Neutrophil (primary cell): ENCODE data around the gene ARSD.
"Not testable (repeated sequence)": the region's sequence is repeated elsewhere in the genome, so short reads cannot be mapped to it uniquely, and the experiment has no call there.

Experiments
- H3K27ac ChIP-seq: fragments of 200-600 bp; sonication (generic); 2 replicates; pipeline ENCODE4 v1.5.1; 2016; ENCODE audit warnings: mild to moderate bottlenecking, moderate library complexity
- H3K27me3 ChIP-seq: fragments of 200-600 bp; sonication (generic); 2 replicates; pipeline ENCODE4 v1.6.0; 2016; ENCODE audit warnings: mild to moderate bottlenecking
- H3K36me3 ChIP-seq: fragments of 200-600 bp; sonication (generic); 2 replicates; pipeline ENCODE4 v1.5.1; 2017
- H3K4me1 ChIP-seq, 2 experiments: fragments of 200-600 bp in 1 of 2; sonication (generic) in 1 of 2; 1 replicate in 1 of 2; 2 replicates in 1 of 2; pipeline versions ENCODE4 v1.5.1 to v1.6.1; 2013 to 2016; ENCODE audit warnings: low read depth in 1 of 2, low read length in 1 of 2, mild to moderate bottlenecking in 1 of 2, moderate library complexity in 1 of 2; ENCODE audit not compliant: control insufficient read depth in 1 of 2, insufficient read depth in 1 of 2
- H3K4me3 ChIP-seq, 2 experiments: fragments of 200-600 bp in 1 of 2; sonication (generic) in 1 of 2; 1 replicate in 1 of 2; 2 replicates in 1 of 2; pipeline ENCODE4 v1.5.1; 2013 to 2016; ENCODE audit warnings: low read depth in 1 of 2, low read length in 1 of 2, mild to moderate bottlenecking in 1 of 2, moderate library complexity in 1 of 2
- H3K9me3 ChIP-seq: fragments of 200-600 bp; sonication (generic); 2 replicates; pipeline ENCODE4 v1.5.1; 2016
- CTCF ChIP-seq: fragments of 200-600 bp; sonication (generic); IDR thresholded peaks from 2 replicates; pipeline ENCODE4 v1.5.1; 2016; ENCODE audit warnings: antibody characterized with exemption

The ARSD gene

DNA sequence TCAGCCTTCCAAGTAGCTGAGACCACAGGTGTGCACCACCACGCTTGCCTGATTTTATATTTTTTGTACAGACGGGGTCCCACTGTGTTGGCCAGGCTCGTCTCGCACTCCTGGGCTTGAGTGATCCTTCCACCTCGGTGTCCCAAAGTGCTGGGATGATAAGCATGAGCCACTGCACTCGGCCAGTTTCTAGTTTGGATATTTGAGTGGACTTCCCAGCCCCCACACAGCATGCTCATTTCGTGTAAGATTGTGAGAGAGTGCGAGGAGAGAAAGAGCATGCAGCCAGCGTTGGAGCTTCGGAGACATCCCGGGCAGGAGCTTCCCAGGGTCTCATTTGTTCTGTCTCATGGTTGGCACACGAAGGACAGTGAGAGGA, 31.8 kb downstream of the ARSD start:
- Histone ChIP-seq H3K27ac (peak overlapping the region; percentile 49), H3K36me3 (no peaks in the 10 kb centered on the region), H3K9me3 (no peaks in the 10 kb centered on the region), H3K27me3 (no peaks in the 10 kb centered on the region), H3K4me3 (no peak overlapping the region), H3K4me1 (peaks cover 24% of the 10 kb centered on the region in 2 experiments)
- TF ChIP-seq CTCF, result no peak

- peaks cover 24 to 25% of the 10 kb centered on the region in 2 experiments for H3K4me1 ChIP-seq
- no peak overlapping the region for H3K4me3 ChIP-seq
- no peaks in the 10 kb centered on the region for H3K36me3 ChIP-seq
- no peak overlapping the region for H3K27ac ChIP-seq
- TF ChIP-seq CTCF, result no peak
- H3K27me3 ChIP-seq, result no peaks in the 10 kb centered on the region
- no peaks in the 10 kb centered on the region for H3K9me3 ChIP-seq
Measured at GRCh38 chrX:2894885-2895292, 34.2 kb downstream of the ARSD start.

GRCh38 chrX:2892816-2893215, 36.3 kb downstream of the ARSD start:
- Histone ChIP-seq H3K9me3 (no peaks in the 10 kb centered on the region), H3K4me3 (no peak overlapping the region), H3K4me1 (peaks cover 21 to 34% of the 10 kb centered on the region in 2 experiments), H3K27ac (no peak overlapping the region), H3K27me3 (no peaks in the 10 kb centered on the region), H3K36me3 (no peaks in the 10 kb centered on the region)
- TF ChIP-seq CTCF, result no peak

DNA sequence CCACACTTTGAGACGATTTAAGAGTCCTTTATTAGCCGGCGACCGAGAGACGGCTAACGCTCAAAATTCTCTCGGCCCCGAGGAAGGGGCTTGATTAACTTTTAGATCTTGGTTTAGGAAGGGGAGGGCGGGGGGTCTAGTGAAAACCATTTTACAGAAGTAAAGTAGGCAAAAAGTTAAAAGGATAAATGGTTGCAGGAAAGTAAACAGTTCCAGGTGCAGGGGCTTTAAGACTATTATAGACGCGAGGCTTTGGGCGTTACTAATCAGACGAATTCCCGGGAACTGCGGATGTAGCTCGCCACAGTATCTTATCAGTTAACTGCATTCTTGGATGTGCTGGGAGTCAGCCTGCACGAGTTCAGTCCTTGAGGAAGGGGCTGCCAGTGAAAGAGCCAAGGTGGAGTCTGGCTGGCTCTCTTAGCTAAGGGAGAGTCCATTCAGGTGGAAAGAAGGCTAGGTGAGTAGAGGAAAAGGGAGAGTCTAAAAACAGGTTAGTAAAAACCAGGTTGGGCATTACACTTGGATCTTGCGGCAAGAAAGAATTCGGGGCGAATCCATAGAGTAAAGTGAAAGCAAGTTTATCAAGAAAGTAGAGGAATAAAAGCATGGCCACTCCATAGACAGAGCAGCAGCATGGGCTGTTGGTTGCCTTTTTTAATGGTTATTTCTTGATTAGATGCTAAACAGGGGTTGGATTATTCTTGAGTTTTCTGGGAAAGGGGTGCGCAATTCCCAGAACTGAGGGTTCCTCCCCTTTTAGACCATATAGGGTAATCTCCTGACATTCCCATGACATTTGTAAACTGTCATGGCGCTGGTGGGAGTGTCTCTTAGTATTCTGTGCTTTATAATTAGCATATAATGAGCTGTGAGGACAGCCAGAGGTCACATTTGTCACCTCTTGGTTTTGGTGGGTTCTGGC, 38.3 kb downstream of the ARSD start:
- not testable (repeated sequence) for H3K9me3 ChIP-seq, H3K27me3 ChIP-seq, H3K27ac ChIP-seq, H3K4me3 ChIP-seq, H3K36me3 ChIP-seq
- peaks cover 14 to 26% of the 10 kb centered on the region in 2 experiments for H3K4me1 ChIP-seq

DNA sequence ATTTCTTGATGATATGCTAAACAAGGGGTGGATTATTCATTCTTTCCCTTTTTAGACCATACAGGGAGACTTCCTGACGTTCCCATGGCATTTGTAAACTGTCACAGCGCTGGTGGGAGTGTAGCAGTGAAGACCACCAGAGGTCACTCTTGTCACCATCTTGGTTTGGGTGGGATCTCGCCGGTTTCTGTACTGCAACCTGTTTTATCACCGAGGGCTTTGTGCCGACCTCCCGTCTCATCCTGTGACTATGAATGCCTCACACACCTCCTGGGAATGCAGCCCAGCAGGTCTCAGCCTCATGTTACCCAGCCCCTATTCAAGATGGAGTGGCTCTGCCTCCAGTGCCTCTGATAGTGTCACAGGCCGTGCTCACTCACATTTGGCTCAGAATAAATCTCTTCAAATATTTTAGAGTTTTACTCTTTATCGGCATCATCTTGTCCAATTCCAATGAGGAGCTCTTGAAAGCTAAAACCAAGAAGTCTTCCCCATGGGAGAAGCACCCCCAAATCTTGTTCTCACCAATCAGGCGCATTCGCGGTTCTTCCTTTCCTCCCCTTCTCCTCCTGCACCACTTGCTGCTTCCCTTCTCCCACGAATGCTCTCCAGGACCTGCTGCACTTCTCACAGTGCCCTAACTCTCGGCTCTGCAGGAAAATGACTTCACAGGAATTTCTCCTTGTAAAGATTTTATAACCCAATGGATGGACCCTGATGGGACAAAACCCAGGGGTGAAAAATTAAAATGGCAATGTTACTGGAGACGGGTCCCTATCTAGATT, 39.2 kb downstream of the ARSD start:
- H3K36me3 ChIP-seq, H3K27ac ChIP-seq, H3K27me3 ChIP-seq, H3K9me3 ChIP-seq: not testable (repeated sequence)
- Histone ChIP-seq H3K4me3 (peak overlapping the region; percentile 30 to 52), H3K4me1 (peaks cover 10 to 22% of the 10 kb centered on the region in 2 experiments)

GRCh38 chrX:2889045-2889605, 40.0 kb downstream of the ARSD start:
- Histone ChIP-seq H3K4me3 (peak overlapping the region; percentile 30 to 52), H3K27ac (peak overlapping the region; percentile 8), H3K4me1 (peaks cover 4 to 17% of the 10 kb centered on the region in 2 experiments), H3K9me3 (no peaks in the 10 kb centered on the region), H3K36me3 (no peaks in the 10 kb centered on the region), H3K27me3 (no peaks in the 10 kb centered on the region)
- no peak for TF ChIP-seq CTCF
